Activated T-helper 17 cell treated with anti-CD3 and anti-CD28 coated beads, Interleukin-2, amount 50 U/mL, for 72 hours (primary cell): ENCODE data around the gene PAX5. TPM values are rescaled to one million over a fixed set of nuclear protein-coding genes. Genes with fewer than 3 reads are reported as not detected.

Experiments used
- ATAC-seq: fragments of 150-1000 bp; cut with Tn5 transposase; replicated peaks from 2 replicates; pipeline ENCODE4 v1.10.0; 2021; ENCODE audit warnings: mild to moderate bottlenecking, moderate library complexity
- H3K27ac Mint-ChIP-seq: one replicate; pipeline ENCODE4 v1.8.0; 2022; ENCODE audit warnings: mixed read lengths
- H3K27me3 Mint-ChIP-seq: one replicate; pipeline ENCODE4 v1.8.0; 2022; ENCODE audit warnings: mixed read lengths
- H3K36me3 Mint-ChIP-seq: one replicate; pipeline ENCODE4 v1.8.0; 2022; ENCODE audit warnings: low read depth, mild to moderate bottlenecking, mixed read lengths
- H3K4me1 Mint-ChIP-seq: one replicate; pipeline ENCODE4 v1.8.0; 2022; ENCODE audit warnings: mixed read lengths
- H3K4me3 Mint-ChIP-seq: one replicate; pipeline ENCODE4 v1.8.0; 2022; ENCODE audit warnings: mild to moderate bottlenecking, mixed read lengths
- H3K9me3 Mint-ChIP-seq: one replicate; pipeline ENCODE4 v1.8.0; 2022; ENCODE audit warnings: mixed read lengths
- total RNA-seq, 2 donors: library from RNA; stranded (reverse); gene quantifications; one replicate each; pipeline ENCODE4 v1.2.3, GENCODE V29; 2022

PAX5 gene
- total RNA-seq, 2 donors from 2014 or later, result 0.30 to 0.66 TPM

GRCh38 chr9:36971935-36972488, 62.1 kb downstream of the PAX5 start:
- H3K27me3 Mint-ChIP-seq, result peaks cover 14% of the 10 kb centered on the region
- no peak overlapping the region for H3K27ac Mint-ChIP-seq
- no peaks in the 10 kb centered on the region for H3K4me1 Mint-ChIP-seq
- no peaks in the 10 kb centered on the region for H3K36me3 Mint-ChIP-seq
- ATAC-seq, result no peak
- no peaks in the 10 kb centered on the region for H3K9me3 Mint-ChIP-seq
- H3K4me3 Mint-ChIP-seq, result no peak overlapping the region

GRCh38 chr9:36970007-36970888, 63.8 kb downstream of the PAX5 start:
- H3K27ac Mint-ChIP-seq, result no peak overlapping the region
- no peaks in the 10 kb centered on the region for H3K9me3 Mint-ChIP-seq
- H3K4me1 Mint-ChIP-seq, result no peaks in the 10 kb centered on the region
- no peaks in the 10 kb centered on the region for H3K36me3 Mint-ChIP-seq
- no peak for ATAC-seq
- H3K27me3 Mint-ChIP-seq, result peaks cover 6% of the 10 kb centered on the region
- no peak overlapping the region for H3K4me3 Mint-ChIP-seq

GRCh38 chr9:36969216-36969771, 64.8 kb downstream of the PAX5 start:
- H3K4me3 Mint-ChIP-seq, result no peak overlapping the region
- peak overlapping the region; percentile 59 for H3K27ac Mint-ChIP-seq
- no peaks in the 10 kb centered on the region for H3K4me1 Mint-ChIP-seq
- H3K27me3 Mint-ChIP-seq, result peaks cover 3% of the 10 kb centered on the region
- H3K9me3 Mint-ChIP-seq, result no peaks in the 10 kb centered on the region
- H3K36me3 Mint-ChIP-seq, result no peaks in the 10 kb centered on the region
- ATAC-seq, result peak; percentile 9

- Mint-ChIP-seq H3K36me3 (no peaks in the 10 kb centered on the region), H3K9me3 (no peaks in the 10 kb centered on the region), H3K27ac (peak overlapping the region; percentile 59), H3K4me3 (no peak overlapping the region), H3K27me3 (peaks cover 3% of the 10 kb centered on the region), H3K4me1 (no peaks in the 10 kb centered on the region)
- ATAC-seq, result peak; percentile 29
Measured at GRCh38 chr9:36968574-36969215, 65.4 kb downstream of the PAX5 start.

- no peak for ATAC-seq
- peaks cover 3% of the 10 kb centered on the region for H3K27me3 Mint-ChIP-seq
- H3K27ac Mint-ChIP-seq, result no peak overlapping the region
- H3K4me1 Mint-ChIP-seq, result no peaks in the 10 kb centered on the region
- no peaks in the 10 kb centered on the region for H3K36me3 Mint-ChIP-seq
- no peaks in the 10 kb centered on the region for H3K9me3 Mint-ChIP-seq
- H3K4me3 Mint-ChIP-seq, result no peak overlapping the region
Measured at GRCh38 chr9:36967997-36968396, 66.1 kb downstream of the PAX5 start.

GRCh38 chr9:36966371-36967097, 67.5 kb downstream of the PAX5 start:
- Mint-ChIP-seq H3K4me3 (no peak overlapping the region), H3K27ac (no peak overlapping the region), H3K4me1 (no peaks in the 10 kb centered on the region), H3K27me3 (no peaks in the 10 kb centered on the region), H3K36me3 (no peaks in the 10 kb centered on the region), H3K9me3 (no peaks in the 10 kb centered on the region)
- ATAC-seq, result no peak

GRCh38 chr9:36964791-36965190, 69.3 kb downstream of the PAX5 start:
- Mint-ChIP-seq H3K36me3 (no peaks in the 10 kb centered on the region), H3K27me3 (peaks cover 8% of the 10 kb centered on the region), H3K9me3 (no peaks in the 10 kb centered on the region), H3K4me1 (no peaks in the 10 kb centered on the region), H3K4me3 (no peak overlapping the region), H3K27ac (no peak overlapping the region)
- ATAC-seq, result no peak

- no peak overlapping the region for H3K4me3 Mint-ChIP-seq
- no peak overlapping the region for H3K27ac Mint-ChIP-seq
- no peaks in the 10 kb centered on the region for H3K9me3 Mint-ChIP-seq
- H3K36me3 Mint-ChIP-seq, result no peaks in the 10 kb centered on the region
- H3K4me1 Mint-ChIP-seq, result no peaks in the 10 kb centered on the region
- no peak for ATAC-seq
- peaks cover 19% of the 10 kb centered on the region for H3K27me3 Mint-ChIP-seq
Measured at GRCh38 chr9:36963346-36963745, 70.7 kb downstream of the PAX5 start.

GRCh38 chr9:36962691-36963090, 71.4 kb downstream of the PAX5 start:
- Mint-ChIP-seq H3K4me1 (no peaks in the 10 kb centered on the region), H3K4me3 (no peak overlapping the region), H3K27ac (no peak overlapping the region), H3K27me3 (peaks cover 23% of the 10 kb centered on the region), H3K9me3 (no peaks in the 10 kb centered on the region), H3K36me3 (no peaks in the 10 kb centered on the region)
- ATAC-seq, result no peak

GRCh38 chr9:36961561-36962325, 72.3 kb downstream of the PAX5 start:
- H3K9me3 Mint-ChIP-seq, result no peaks in the 10 kb centered on the region
- peaks cover 33% of the 10 kb centered on the region for H3K27me3 Mint-ChIP-seq
- H3K36me3 Mint-ChIP-seq, result no peaks in the 10 kb centered on the region
- no peak overlapping the region for H3K27ac Mint-ChIP-seq
- H3K4me3 Mint-ChIP-seq, result no peak overlapping the region
- no peaks in the 10 kb centered on the region for H3K4me1 Mint-ChIP-seq
- no peak for ATAC-seq

- Mint-ChIP-seq H3K9me3 (no peaks in the 10 kb centered on the region), H3K4me1 (no peaks in the 10 kb centered on the region), H3K36me3 (no peaks in the 10 kb centered on the region), H3K27me3 (peaks cover 38% of the 10 kb centered on the region), H3K27ac (no peak overlapping the region), H3K4me3 (no peak overlapping the region)
- ATAC-seq, result no peak
Measured at GRCh38 chr9:36961051-36961450, 73.0 kb downstream of the PAX5 start.

GRCh38 chr9:36960575-36960955, 73.5 kb downstream of the PAX5 start:
- Mint-ChIP-seq H3K4me3 (no peak overlapping the region), H3K36me3 (no peaks in the 10 kb centered on the region), H3K4me1 (no peaks in the 10 kb centered on the region), H3K27me3 (peaks cover 38% of the 10 kb centered on the region), H3K9me3 (no peaks in the 10 kb centered on the region), H3K27ac (no peak overlapping the region)
- ATAC-seq, result no peak

- peaks cover 38% of the 10 kb centered on the region for H3K27me3 Mint-ChIP-seq
- H3K36me3 Mint-ChIP-seq, result no peaks in the 10 kb centered on the region
- ATAC-seq, result no peak
- no peak overlapping the region for H3K4me3 Mint-ChIP-seq
- no peaks in the 10 kb centered on the region for H3K4me1 Mint-ChIP-seq
- no peaks in the 10 kb centered on the region for H3K9me3 Mint-ChIP-seq
- H3K27ac Mint-ChIP-seq, result no peak overlapping the region
Measured at GRCh38 chr9:36959681-36960574, 74.1 kb downstream of the PAX5 start.
